Stimulated activated naive CD8-positive, alpha-beta T cell treated with anti-CD3 and anti-CD28 coated beads, Interleukin-15, amount 100 ng/mL, for 72 hours (primary cell): ENCODE measurements around the gene PPCDC.

ENCODE experiments used
- ATAC-seq: fragments of 150-1000 bp; cut with Tn5 transposase; 2 replicates; pipeline ENCODE4 v1.10.0; 2021; ENCODE audit warnings: mild to moderate bottlenecking, moderate library complexity
- DNase-seq, 2 donors: peaks; one replicate each; pipeline ENCODE4 v3.0.0; 2021 to 2022
- H3K27ac Mint-ChIP-seq, 2 donors: one replicate each; pipeline ENCODE4 v1.8.0; 2022; ENCODE audit warnings: mild to moderate bottlenecking in 2 of 2, mixed read lengths in 2 of 2, moderate library complexity in 2 of 2
- H3K27me3 Mint-ChIP-seq: one replicate; pipeline ENCODE4 v1.8.0; 2022; ENCODE audit warnings: mixed read lengths
- H3K4me1 Mint-ChIP-seq: one replicate; pipeline ENCODE4 v1.8.0; 2022; ENCODE audit warnings: mild to moderate bottlenecking, mixed read lengths
- H3K4me3 Mint-ChIP-seq, 2 donors: one replicate each; pipeline ENCODE4 v1.8.0; 2022; ENCODE audit warnings: mild to moderate bottlenecking in 2 of 2, mixed read lengths in 2 of 2, moderate library complexity in 1 of 2
- H3K9me3 Mint-ChIP-seq, 2 donors: one replicate each; pipeline ENCODE4 v1.8.0; 2022; ENCODE audit warnings: mixed read lengths in 2 of 2

The PPCDC gene

DNA sequence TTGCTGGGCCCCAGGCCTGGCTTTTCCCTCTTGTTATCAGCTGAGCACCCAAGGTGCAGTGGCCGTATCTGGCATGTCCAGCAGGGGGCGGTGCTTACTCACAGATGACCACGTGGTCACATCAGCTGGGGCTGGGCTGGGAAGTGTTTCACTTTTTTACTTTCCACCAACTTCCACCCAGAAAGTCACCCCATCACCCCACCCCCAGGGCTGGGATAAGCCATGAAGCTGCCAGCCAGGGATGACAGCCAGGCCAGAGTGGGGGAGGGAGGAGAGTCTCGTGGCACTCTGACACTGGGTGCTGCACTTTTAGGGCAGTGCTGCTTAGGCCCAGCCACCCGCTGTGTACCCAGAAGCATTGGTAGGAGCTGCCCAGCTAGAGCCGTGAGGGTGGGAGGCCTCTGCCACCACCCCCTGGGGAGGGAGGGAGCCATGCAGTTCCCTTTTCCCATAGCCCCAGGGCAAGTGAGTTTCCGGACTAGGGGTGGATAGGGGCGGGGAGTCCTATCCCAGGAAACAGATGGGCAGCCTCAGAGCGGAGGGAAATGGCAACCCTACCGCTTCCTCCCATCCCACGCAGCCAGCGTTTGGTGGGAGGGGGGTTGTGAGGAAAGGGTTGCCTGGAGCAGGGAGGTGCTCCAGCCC lies 6.1 kb downstream of the PPCDC start:
- ATAC-seq (peak; percentile 89), DNase-seq (peak; percentile 83)
- Mint-ChIP-seq H3K27ac (peak overlapping the region; percentile 45 to 49), H3K9me3 (no peaks in the 10 kb centered on the region), H3K4me1 (peaks cover 64% of the 10 kb centered on the region), H3K27me3 (no peaks in the 10 kb centered on the region), H3K4me3 (no peak overlapping the region)

GRCh38 chr15:75030023-75030413 lies 6.6 kb downstream of the PPCDC start:
- H3K4me1 Mint-ChIP-seq, result peaks cover 59% of the 10 kb centered on the region
- ATAC-seq (no peak), DNase-seq (no peak)
- no peak overlapping the region for H3K4me3 Mint-ChIP-seq
- no peaks in the 10 kb centered on the region for H3K27me3 Mint-ChIP-seq
- no peaks in the 10 kb centered on the region for H3K9me3 Mint-ChIP-seq
- H3K27ac Mint-ChIP-seq, result no peak overlapping the region

DNA sequence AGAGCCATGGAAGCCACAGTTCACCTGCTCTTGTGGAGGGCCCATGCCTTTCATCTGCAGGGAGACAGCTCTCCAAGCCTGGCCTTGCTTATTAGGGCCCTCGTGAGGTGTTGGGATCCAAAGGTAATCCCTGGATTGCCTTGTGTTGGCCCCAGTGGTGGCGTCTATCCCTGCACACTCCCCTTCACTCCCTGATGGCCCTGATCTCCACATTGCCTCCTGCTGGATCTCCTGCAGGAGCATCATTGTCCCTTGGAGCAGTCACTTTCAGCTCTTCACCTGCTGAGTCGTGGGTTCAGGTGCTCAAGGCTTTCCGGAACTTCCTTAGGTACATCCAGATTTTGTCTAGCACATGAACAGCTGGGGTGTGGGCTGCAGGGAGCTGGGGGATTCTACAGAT lies 7.0 kb downstream of the PPCDC start:
- peaks cover 55% of the 10 kb centered on the region for H3K4me1 Mint-ChIP-seq
- H3K27me3 Mint-ChIP-seq, result no peaks in the 10 kb centered on the region
- ATAC-seq, result no peak
- no peaks in the 10 kb centered on the region for H3K9me3 Mint-ChIP-seq
- H3K27ac Mint-ChIP-seq, result peak overlapping the region in 1 of 2 donors; percentile 27
- H3K4me3 Mint-ChIP-seq, result no peak overlapping the region
- no peak for DNase-seq

GRCh38 chr15:75031848-75032247 lies 8.5 kb downstream of the PPCDC start:
- no peak overlapping the region for H3K27ac Mint-ChIP-seq
- ATAC-seq (no peak), DNase-seq (no peak)
- H3K9me3 Mint-ChIP-seq, result no peaks in the 10 kb centered on the region
- H3K4me3 Mint-ChIP-seq, result no peak overlapping the region
- H3K27me3 Mint-ChIP-seq, result no peaks in the 10 kb centered on the region
- peaks cover 55% of the 10 kb centered on the region for H3K4me1 Mint-ChIP-seq

DNA sequence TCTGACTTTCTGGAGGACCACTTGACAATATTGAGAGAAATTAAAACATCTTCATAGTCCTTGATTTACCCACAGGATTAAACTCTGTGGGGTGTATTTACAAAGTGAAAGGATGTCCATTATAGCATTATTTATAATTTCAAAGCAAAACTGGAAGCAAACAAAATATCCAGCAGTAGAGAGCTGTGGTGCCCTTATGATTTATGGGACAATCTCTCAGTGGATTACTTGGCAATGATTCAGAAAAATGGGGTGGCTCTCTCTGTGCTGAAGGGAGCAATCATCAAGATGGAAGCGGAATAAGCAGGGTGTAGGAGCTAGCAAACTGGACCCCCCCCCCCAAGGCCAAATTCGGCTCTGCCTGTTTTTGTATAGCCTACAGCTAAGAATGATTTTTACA lies 9.0 kb downstream of the PPCDC start:
- Mint-ChIP-seq H3K4me3 (no peak overlapping the region), H3K27ac (no peak overlapping the region), H3K27me3 (no peaks in the 10 kb centered on the region)

GRCh38 chr15:75033809-75034208 lies 10.4 kb downstream of the PPCDC start:
- ATAC-seq (no peak), DNase-seq (no peak)
- Mint-ChIP-seq H3K27ac (no peak overlapping the region), H3K4me1 (peaks cover 59% of the 10 kb centered on the region), H3K4me3 (no peak overlapping the region), H3K27me3 (no peaks in the 10 kb centered on the region), H3K9me3 (no peaks in the 10 kb centered on the region)

More for the DNA sequence above, 9.0 kb downstream of the PPCDC start:
- Mint-ChIP-seq H3K4me1 (peaks cover 59% of the 10 kb centered on the region), H3K9me3 (no peaks in the 10 kb centered on the region)
- DNase-seq (no peak), ATAC-seq (no peak)

DNA sequence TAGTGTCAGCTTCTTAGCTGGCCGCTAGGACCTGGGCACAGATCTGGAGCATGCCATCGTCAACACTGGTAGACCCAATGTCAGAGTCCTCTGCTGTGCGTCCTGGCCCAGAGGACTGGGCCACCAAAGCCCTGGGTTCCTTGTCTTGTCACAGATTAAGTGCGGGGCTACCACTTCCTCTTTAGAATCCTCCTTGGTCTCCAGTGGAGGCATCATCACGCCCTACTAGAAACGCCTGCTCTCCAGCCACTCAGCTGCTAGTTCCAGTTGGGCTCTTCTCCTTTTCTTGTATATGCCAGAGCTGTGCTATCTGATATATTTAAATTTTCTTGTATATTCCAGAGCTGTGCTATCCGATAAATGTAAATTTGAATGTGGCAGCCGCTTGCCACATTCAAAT lies 11.2 kb downstream of the PPCDC start:
- Mint-ChIP-seq H3K27ac (no peak overlapping the region), H3K9me3 (no peaks in the 10 kb centered on the region), H3K27me3 (no peaks in the 10 kb centered on the region), H3K4me1 (peaks cover 59% of the 10 kb centered on the region), H3K4me3 (no peak overlapping the region)
- ATAC-seq (no peak), DNase-seq (no peak)

DNA sequence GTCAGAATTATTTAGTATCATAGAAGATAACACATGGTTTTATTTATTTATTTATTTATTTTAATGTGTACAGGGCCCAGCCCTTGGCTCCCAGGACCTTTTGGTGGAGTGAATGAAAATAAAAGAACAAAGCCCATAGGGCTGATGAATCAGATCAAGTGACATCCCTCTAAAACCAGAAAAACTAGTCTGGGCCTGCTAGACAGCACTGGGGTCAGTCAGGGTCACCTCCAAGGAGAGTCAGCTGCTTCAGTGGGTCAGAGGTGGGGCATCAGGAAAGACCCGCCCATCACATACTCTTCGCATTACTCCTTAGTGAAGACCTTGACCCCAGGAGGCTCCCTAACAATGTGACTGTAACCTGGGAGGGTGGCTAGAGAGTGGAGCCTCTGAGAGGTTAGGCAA lies 12.8 kb downstream of the PPCDC start:
- ATAC-seq (no peak), DNase-seq (no peak)
- H3K4me1 Mint-ChIP-seq, result peaks cover 58% of the 10 kb centered on the region
- peak overlapping the region in 1 of 2 donors; percentile 13 for H3K27ac Mint-ChIP-seq
- H3K27me3 Mint-ChIP-seq, result no peaks in the 10 kb centered on the region
- H3K9me3 Mint-ChIP-seq, result no peaks in the 10 kb centered on the region
- no peak overlapping the region for H3K4me3 Mint-ChIP-seq

GRCh38 chr15:75037685-75038084 lies 14.3 kb downstream of the PPCDC start:
- H3K9me3 Mint-ChIP-seq, result no peaks in the 10 kb centered on the region
- DNase-seq, result peak in 1 of 2 donors; percentile 28
- peak overlapping the region in 1 of 2 donors; percentile 63 for H3K4me3 Mint-ChIP-seq
- H3K27me3 Mint-ChIP-seq, result no peaks in the 10 kb centered on the region
- peak overlapping the region in 1 of 2 donors; percentile 69 for H3K27ac Mint-ChIP-seq
- ATAC-seq, result peak; percentile 88
- peaks cover 57% of the 10 kb centered on the region for H3K4me1 Mint-ChIP-seq

GRCh38 chr15:75038231-75038630 lies 14.8 kb downstream of the PPCDC start:
- Mint-ChIP-seq H3K4me3 (peak overlapping the region in 1 of 2 donors; percentile 6), H3K9me3 (no peaks in the 10 kb centered on the region), H3K4me1 (peaks cover 60% of the 10 kb centered on the region), H3K27ac (peak overlapping the region in 1 of 2 donors; percentile 41), H3K27me3 (no peaks in the 10 kb centered on the region)
- ATAC-seq (no peak), DNase-seq (no peak)

DNA sequence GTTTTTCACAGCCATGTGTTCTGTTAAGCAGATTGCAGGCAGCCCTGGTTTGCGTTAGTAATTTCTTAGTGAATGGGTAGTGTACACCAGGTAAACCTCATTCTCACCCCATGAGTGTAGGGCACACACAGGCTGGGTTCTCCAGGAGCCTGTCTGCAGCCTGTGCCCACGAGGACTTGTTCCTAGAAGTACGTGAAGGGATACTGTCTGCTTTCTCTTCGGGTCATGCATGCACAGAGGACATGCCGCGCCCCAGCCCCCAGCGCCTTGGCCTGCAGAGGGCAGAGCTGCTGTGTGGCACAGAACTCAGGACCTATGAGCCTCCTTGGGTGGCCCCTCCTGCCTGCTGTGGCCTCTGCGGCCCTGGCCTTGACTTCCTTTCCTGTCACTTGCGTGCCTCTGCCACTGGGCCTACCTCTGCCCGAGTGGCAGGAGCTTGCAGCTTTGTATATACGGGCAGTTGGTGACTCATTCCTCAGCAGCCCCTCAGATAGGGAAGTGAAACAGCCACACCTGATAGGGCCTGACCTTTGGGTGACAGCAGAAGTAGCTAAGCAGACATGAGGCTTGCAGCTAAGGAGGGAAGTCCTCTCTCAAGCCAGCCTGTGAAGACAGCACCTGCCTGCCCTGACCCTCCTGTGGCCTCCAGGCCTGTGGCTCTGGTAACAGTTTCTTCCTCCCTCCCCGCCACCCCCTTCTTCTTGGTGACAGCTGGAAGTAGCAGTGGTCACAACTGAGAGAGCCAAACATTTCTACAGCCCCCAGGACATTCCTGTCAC lies 19.5 kb downstream of the PPCDC start:
- H3K4me1 Mint-ChIP-seq, result peaks cover 81% of the 10 kb centered on the region
- H3K9me3 Mint-ChIP-seq, result no peaks in the 10 kb centered on the region
- peak overlapping the region; percentile 1 to 58 for H3K4me3 Mint-ChIP-seq
- ATAC-seq (peak; percentile 92), DNase-seq (peak; percentile 78 to 91)
- H3K27ac Mint-ChIP-seq, result peak overlapping the region in 1 of 2 donors; percentile 55
- no peaks in the 10 kb centered on the region for H3K27me3 Mint-ChIP-seq

GRCh38 chr15:75043509-75044257 lies 20.3 kb downstream of the PPCDC start:
- DNase-seq, result no peak
- Mint-ChIP-seq H3K27ac (no peak overlapping the region), H3K27me3 (no peaks in the 10 kb centered on the region), H3K9me3 (no peaks in the 10 kb centered on the region), H3K4me3 (peak overlapping the region in 1 of 2 donors; percentile 44), H3K4me1 (peaks cover 74% of the 10 kb centered on the region)
- no peak for ATAC-seq

DNA sequence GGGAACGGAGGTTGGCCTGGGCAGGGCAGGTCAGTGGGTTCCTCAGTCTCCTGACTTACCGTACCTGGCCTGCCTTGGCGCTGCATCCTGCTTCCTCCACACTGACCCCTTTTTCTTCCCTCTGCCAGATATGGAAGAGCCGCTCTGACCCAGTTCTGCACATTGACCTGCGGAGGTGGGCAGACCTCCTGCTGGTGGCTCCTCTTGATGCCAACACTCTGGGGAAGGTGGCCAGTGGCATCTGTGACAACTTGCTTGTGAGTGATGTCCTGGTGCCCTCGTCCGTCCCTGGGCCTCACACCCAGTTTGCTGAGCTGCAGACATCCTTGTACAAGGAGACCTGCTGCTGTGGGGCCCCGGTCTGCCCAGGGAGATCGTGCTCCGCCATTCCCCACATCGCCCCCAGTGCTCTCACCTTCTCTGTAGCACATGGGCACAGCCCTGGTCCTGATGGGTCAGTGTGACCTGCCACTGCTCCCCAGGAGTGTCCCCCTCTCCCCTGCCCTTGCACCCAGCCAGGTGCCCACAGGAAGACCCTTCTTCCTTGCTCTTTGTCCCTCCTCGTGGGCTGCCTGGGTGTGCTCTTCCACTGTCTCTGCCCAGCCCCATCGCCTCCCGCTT lies 21.0 kb downstream of the PPCDC start:
- ATAC-seq (no peak), DNase-seq (no peak)
- no peaks in the 10 kb centered on the region for H3K27me3 Mint-ChIP-seq
- H3K9me3 Mint-ChIP-seq, result no peaks in the 10 kb centered on the region
- H3K4me3 Mint-ChIP-seq, result no peak overlapping the region
- peaks cover 68% of the 10 kb centered on the region for H3K4me1 Mint-ChIP-seq
- H3K27ac Mint-ChIP-seq, result peak overlapping the region; percentile 19 to 85

- Mint-ChIP-seq H3K4me3 (peak overlapping the region in 1 of 2 donors; percentile 7), H3K9me3 (no peaks in the 10 kb centered on the region), H3K27ac (no peak overlapping the region), H3K27me3 (no peaks in the 10 kb centered on the region), H3K4me1 (peaks cover 62% of the 10 kb centered on the region)
- peak in 1 of 2 donors; percentile 25 for DNase-seq
- peak; percentile 4 for ATAC-seq
Observed at GRCh38 chr15:75045332-75046015, 22.1 kb downstream of the PPCDC start.

DNA sequence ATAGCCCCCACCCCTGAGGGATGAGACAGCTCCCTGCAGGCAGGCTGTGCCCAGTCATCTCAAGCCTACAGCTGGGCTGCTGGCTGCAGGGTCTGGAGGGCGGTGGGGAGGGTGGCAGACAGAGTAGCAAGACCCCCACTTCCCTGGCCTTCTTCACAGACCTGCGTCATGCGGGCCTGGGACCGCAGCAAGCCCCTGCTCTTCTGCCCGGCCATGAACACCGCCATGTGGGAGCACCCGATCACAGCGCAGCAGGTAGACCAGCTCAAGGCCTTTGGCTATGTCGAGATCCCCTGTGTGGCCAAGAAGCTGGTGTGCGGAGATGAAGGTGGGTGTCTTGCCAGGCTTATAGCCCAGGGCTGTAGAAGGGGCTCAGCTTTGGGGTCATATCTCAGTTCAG lies 25.0 kb downstream of the PPCDC start:
- no peak for ATAC-seq
- Mint-ChIP-seq H3K9me3 (no peaks in the 10 kb centered on the region), H3K27ac (peak overlapping the region; percentile 25 to 78), H3K4me3 (no peak overlapping the region), H3K27me3 (no peaks in the 10 kb centered on the region), H3K4me1 (peaks cover 46% of the 10 kb centered on the region)
- no peak for DNase-seq
